GM13977 (cell line): ENCODE measurements around the gene KLHL10.

ENCODE experiments used
- DNase-seq: peaks from one replicate; pipeline ENCODE4 v3.0.0; 2012; ENCODE audit warnings: low spot score
- in situ Hi-C: fragments of 300-500 bp; cut with MboI; formaldehyde crosslinking; loops from one replicate; pipeline ENCODE4 v1.12.0; 2022; ENCODE audit warnings: low sequenced_read_pairs, low pct_unique_long_range_greater_than_20kb, mixed read lengths, inconsistent platforms; ENCODE audit not compliant: unreplicated experiment
- TF ChIP-seq, protein P1 (sequence below): IDR thresholded peaks from 2 replicates; pipeline ENCODE4 v1.5.1; 2012; ENCODE audit warnings: mild to moderate bottlenecking, control low read depth; ENCODE audit not compliant: insufficient read depth; ENCODE audit errors: extremely low read depth, missing control alignments

Gene KLHL10

GRCh38 chr17:41863074-41863848, 25.6 kb downstream of the KLHL10 start:
- TF ChIP-seq, protein P1, sequence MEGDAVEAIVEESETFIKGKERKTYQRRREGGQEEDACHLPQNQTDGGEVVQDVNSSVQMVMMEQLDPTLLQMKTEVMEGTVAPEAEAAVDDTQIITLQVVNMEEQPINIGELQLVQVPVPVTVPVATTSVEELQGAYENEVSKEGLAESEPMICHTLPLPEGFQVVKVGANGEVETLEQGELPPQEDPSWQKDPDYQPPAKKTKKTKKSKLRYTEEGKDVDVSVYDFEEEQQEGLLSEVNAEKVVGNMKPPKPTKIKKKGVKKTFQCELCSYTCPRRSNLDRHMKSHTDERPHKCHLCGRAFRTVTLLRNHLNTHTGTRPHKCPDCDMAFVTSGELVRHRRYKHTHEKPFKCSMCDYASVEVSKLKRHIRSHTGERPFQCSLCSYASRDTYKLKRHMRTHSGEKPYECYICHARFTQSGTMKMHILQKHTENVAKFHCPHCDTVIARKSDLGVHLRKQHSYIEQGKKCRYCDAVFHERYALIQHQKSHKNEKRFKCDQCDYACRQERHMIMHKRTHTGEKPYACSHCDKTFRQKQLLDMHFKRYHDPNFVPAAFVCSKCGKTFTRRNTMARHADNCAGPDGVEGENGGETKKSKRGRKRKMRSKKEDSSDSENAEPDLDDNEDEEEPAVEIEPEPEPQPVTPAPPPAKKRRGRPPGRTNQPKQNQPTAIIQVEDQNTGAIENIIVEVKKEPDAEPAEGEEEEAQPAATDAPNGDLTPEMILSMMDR = no peak
- no peak for DNase-seq
- in situ Hi-C loops = no loop called here

DNA sequence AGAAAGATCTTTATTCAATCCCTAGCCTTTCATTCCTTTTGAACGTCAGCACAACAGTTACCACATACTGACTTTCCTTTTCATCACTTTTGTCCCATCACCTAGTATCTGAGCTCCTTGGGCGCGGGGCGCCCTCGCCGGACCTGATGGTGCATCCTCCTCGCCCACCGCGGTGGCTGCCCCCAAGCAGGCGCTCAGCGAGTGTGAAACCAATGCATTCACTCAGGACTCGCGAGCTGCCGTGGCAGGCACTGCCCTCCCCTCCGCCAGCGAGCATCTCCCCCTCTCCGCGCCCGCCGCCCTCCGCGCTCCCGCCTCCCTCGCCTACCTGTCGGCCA, 26.8 kb downstream of the KLHL10 start:
- no peak for DNase-seq
- in situ Hi-C loops = no loop called here
- TF ChIP-seq, protein P1 = no peak

DNA sequence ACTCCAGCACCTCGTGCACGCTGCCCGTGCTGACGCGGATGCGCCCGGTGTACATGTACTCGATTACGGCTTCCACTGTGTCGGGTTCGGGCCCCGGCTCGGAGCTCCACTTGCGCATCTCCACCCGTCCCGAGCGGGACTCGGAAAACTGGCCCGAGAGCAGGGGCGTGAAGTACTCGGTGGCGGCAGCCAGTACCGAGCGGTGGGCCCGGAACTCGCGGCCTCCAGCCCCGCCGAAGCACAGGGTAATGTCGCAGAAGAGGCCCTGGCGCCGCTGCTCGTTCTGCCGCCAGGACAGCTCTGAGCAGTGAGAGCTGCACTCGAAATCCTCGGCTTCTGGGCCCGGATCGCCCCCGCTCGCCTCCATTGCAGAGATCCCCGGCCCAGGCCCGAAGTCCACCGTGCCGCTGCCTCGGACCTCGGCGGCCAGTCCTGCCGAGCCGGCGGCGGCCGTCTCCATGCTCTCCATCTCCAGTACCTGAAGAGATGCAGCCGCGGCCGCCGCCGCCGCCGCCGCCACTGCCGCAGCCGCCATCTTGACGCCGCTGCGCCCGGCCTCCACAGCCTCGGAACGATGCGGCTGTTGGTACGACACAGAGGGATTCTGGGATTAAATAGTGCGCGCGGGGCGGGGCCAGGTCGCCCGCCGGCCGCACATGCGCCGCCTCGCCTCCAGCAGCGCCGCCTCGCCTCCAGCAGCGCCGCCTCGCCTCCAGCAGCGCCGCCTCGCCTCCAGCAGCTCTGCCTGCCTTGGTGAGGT, 27.4 kb downstream of the KLHL10 start, which contains the start of gene KLHL11:
Gene KLHL11, minus strand, starts transcription at position 588 of the 760 bp plus-strand sequence. Its CDS starts 53 bp downstream, at position 535.
- peak; percentile 96 for DNase-seq
- in situ Hi-C loops = no loop called here
- TF ChIP-seq, protein P1 = no peak

DNA sequence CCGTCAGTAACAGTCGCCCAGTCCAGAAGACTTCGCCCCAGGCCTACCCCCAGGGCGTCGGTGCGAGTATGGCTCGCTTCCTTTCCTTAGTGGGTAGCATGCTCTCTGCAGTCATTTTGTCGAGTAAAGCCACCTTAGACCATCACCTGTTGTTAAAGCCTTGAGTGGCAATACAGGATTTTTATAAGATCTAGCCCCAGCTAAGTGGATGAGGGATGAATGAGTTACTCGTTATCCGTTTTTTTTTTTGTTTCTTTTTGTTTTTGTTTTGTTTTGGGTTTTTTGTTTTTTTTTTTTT, 27.9 kb downstream of the KLHL10 start:
- no peak for DNase-seq
- in situ Hi-C loops = no loop called here
- TF ChIP-seq, protein P1 = no peak

GRCh38 chr17:41868568-41868967, 30.9 kb downstream of the KLHL10 start:
- no peak for DNase-seq
- in situ Hi-C loops = no loop called here
- TF ChIP-seq, protein P1 = no peak

- TF ChIP-seq, protein P1 = no peak
- no peak for DNase-seq
- in situ Hi-C loops = no loop called here
Observed at GRCh38 chr17:41869426-41869825, 31.8 kb downstream of the KLHL10 start.
